T-helper 1 cell treated with Interleukin-12 subunit alpha and Interleukin-12 subunit beta and Interleukin-4 antibody, amounts not matched to agents 30 ng/mL and 1 ng/mL, for 36 hours (primary cell): ENCODE results near the gene ABHD1. TPM values are rescaled to one million over a fixed set of nuclear protein-coding genes. Genes with fewer than 3 reads are reported as not detected.
"Not testable (repeated sequence)": the region's sequence is repeated elsewhere in the genome, so short reads cannot be mapped to it uniquely, and the experiment has no call there.

Source experiments
- intact Hi-C: fragments of 100-400 bp; cut with micrococcal nuclease; formaldehyde crosslinking; loops from one replicate; pipeline ENCODE4 v1.15.1; 2024
- total RNA-seq: library from RNA; stranded (reverse); gene quantifications from 2 replicates; pipeline ENCODE4 v1.2.3, GENCODE V29; 2022

Gene ABHD1
- total RNA-seq, 1 donor from 2014 or later: 0.54 TPM

DNA sequence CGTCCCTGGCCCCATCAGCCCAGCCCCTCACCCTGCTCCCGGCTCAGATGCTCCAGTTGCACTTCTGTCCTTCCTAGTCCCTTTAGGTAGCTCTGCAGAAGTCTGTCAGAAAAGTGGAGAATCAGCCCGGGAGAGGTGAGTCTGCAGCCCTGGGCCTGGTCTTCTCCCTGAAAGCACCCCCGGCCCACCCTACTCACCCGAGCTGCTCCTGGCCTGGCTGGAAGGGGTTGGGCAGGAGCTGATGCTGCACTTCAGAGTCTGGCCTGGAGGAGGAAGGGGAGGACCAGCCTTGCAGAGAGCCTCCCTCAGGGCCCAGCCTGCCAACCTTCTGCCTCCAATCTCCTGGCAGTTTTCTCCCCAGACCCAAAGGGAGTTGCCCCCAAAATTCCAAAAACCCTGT lies 21.3 kb upstream of the ABHD1 start:
- intact Hi-C loops: no loop called here

- intact Hi-C loops: no loop called here
Observed at GRCh38 chr2:27105981-27106380, 17.6 kb upstream of the ABHD1 start.

- intact Hi-C loops: no loop called here
Observed at GRCh38 chr2:27108221-27108620, 15.4 kb upstream of the ABHD1 start.

GRCh38 chr2:27109083-27109482 lies 14.5 kb upstream of the ABHD1 start:
- intact Hi-C loops: no loop called here

GRCh38 chr2:27110603-27111352 lies 12.8 kb upstream of the ABHD1 start:
- intact Hi-C loops: not testable (repeated sequence)

GRCh38 chr2:27111392-27112078 lies 12.1 kb upstream of the ABHD1 start:
- intact Hi-C loops: not testable (repeated sequence)

DNA sequence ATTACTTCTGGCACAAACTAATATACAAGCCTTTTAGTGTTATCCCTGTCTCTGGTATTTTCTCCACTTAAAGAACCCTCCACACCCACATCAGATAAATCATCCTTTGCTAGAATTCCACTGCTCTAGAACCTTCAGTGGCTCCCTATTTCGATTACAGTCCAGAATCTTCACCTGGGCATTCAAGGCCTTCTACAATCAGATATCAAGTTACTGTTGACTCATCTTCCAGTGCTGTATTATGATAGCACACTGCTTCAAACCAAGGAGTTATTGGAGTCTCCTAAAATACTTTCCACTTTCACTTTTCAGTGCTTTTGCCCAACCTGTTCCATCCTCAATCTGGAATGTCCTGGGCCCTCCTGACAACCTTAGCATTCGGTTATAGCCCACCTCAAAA lies 8.1 kb upstream of the ABHD1 start:
- intact Hi-C loops: no loop called here

DNA sequence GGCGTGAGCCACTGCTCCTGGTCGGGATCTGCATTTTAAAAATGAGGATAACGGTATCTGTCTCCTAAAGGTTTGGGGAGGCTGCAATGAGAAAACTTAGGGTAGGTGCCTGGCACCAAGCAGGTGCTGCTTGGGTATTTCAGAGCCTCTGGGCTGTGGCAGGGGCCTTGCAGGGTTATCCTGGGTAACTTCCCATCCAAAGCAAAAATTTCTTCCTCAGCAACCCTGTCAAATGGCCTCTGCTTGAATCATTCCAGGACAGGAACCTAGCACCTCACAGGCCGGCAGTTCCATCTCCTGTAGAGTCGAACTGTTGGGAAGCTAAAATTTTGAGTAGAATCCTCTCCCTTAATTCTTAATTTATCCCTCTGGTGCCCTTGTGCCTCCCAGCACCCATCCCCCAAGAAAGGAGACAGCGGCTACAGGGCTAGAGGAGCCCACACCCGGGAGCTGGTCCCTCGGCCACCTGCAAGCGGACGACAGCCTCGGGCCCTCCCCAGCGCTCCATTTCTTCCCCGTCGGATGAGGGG lies 5.6 kb upstream of the ABHD1 start:
- intact Hi-C loops: loop anchor here (2.0 kb wide), 1 partner anchor 17 kb away; the partner anchor contains the start of gene PREB

- intact Hi-C loops: loop anchor here (2.0 kb wide), 1 partner anchor 16 kb away; the partner anchor contains the start of gene PREB
Observed at GRCh38 chr2:27118525-27119329, 4.9 kb upstream of the ABHD1 start, which contains the start of gene CGREF1. TSS of gene CGREF1 (minus strand) at chr2:27119128. CDS start at chr2:27104366, 14,762 bp downstream.

DNA sequence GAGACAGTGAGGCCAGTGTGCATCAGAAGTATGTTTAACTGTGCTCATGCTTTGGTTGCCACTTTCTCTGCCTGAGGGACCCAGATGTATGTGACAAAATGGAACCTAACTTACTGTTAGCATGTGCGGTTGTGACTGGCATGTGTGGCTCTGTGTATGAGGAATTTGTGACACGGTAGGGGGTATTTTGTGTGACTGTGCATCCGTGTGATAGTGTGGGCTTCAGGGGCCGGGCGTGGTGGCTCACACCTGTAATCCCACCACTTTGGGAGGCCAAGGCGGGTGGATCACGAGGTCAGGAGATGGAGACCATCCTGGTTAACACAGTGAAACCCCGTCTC lies 4.3 kb upstream of the ABHD1 start:
- intact Hi-C loops: loop anchor here (2.0 kb wide), 1 partner anchor 16 kb away; the partner anchor contains the start of gene PREB

- intact Hi-C loops: no loop called here
Observed at GRCh38 chr2:27121906-27122305, 1.7 kb upstream of the ABHD1 start.

DNA sequence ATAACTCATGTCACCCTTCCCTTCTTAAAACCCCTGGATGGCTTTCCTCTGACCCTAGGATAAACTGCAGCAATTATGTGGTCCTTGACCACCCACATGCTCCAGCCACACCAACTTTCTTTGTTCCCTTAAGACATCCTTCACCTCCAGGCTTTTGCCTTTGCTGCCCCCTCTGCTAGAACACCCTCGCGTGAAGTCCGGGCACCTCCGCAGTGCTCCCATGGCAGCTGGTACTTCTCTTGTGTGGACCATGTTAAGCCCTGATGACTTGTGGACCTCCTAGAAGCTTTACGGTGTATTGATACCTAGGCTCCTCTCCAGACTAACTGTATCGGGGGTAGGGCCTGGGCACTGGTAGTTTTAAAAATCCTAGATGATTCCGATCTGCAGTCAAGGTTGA lies 824 bp upstream of the ABHD1 start:
- intact Hi-C loops: loop anchor here (1.0 kb wide), 4 partner anchors 12 to 95 kb away; partner anchors contain the start of genes ATRAID, CAD, PREB and SLC5A6

- intact Hi-C loops: no loop called here
Observed at GRCh38 chr2:27125104-27125503, 1.5 kb downstream of the ABHD1 start.

DNA sequence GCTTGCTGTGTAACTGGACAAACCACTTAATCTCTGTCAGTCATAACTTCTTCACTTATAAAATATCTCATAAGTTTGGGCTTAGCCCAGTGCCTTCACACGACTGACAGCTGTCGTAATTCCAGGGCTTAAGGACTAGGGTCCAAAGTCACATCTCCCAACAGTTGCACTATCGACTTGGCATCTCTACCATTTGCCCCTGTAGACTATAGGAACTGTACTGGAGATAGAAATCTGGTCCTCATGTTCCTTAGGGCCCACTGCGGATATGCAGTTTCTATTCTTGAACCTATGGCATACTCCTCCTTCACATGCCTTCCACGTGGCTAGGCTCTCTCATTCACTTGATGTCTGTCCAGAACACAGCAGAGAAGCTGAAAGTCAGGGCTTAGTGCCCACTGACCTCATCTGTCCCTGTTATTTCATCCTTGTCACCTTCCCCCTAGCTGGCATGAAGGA lies 2.7 kb downstream of the ABHD1 start:
- intact Hi-C loops: no loop called here

DNA sequence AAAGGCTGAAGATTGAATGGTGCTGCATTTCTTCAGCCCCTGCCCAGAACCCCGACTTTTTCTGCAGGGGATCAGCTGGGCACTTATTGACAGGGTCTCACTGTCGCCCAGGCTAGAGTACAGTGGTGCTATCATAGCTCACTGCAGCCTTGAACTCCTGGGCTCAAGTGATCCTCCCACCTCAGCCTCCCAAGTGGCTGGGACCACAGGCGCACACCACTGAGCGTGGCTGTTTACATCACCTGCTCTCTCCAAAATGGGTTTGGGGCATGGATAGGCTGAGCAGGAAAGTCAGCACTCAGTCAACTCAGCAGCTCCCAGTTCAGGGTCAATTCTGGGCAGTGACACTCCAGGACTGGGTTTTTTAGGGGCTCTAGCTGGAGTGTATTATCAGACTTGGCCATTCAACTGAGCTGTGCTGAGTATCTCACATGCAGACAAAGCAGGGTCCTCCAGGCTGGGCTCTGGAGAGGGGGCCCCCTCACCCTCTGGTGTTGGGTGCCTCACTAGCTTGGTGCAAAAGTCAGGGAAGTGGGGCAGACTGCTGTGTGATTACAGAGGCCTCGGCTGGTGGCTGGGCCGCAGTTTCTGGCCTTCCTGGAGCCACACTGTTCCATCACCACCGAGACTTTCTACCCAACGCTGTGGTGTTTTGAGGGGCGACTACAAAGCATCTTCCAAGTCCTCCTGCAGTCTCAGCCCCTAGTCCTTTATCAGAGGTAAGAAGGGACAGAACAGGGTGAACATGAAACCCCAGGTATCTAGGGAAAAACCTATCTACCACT lies 4.5 kb downstream of the ABHD1 start:
- intact Hi-C loops: no loop called here

DNA sequence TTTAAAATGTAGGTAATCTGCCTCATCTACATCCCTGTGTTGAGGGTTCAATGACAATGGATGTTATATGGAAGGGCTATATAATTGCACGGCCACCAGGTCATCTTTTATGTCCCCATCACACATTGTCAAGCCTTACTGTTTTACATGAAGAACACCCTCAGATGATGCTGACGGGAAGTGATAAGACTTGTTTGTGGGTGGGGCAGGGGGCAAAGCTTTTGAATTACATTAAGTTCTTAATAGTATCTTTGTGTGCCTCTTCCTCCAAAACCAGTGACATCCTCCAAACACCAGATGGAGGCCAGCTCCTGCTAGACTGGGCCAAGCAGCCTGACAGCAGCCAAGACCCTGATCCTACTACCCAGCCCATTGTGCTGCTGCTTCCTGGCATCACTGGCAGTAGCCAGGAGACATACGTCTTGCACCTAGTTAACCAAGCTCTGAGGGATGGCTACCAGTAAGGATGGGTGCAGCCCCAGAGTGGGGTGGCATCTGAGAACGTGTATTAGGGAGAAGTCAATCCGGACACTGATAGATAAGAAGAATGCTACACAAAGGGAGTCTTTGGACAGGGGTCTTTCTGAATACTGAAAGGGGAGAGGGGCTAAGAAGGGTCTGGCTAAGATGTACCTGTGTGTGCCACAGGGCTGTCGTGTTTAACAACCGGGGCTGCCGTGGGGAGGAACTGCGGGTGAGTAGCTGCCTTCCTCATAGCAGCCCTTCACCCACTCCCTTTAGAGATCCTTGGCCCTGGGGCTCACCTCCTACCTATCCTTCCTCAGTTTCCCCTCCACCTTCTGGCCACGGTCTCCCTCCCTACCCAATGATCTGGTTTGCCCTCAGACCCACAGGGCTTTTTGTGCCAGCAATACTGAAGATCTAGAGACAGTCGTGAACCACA lies 5.3 kb downstream of the ABHD1 start:
- intact Hi-C loops: no loop called here

DNA sequence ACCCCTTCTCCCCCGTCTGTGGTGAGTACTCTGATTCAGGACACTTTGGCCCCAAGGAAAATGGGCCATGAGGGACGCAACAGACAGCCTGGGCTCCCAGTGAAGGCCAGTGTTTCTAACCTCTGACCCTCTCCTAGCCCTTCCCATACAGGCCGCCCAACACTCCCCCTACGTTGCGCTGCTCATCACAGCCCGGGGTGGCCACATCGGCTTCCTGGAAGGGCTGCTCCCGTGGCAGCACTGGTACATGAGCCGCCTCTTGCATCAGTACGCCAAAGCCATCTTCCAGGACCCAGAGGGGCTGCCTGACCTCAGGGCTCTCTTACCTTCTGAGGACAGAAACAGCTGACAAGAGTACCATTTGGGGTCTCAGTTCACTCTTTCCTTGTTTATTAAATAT lies 6.8 kb downstream of the ABHD1 start:
- intact Hi-C loops: loop anchor here (5.0 kb wide), 3 partner anchors 242 to 1262 kb away; partner anchors contain the start of genes EIF2B4, FOSL2, SLC4A1AP and SNX17

DNA sequence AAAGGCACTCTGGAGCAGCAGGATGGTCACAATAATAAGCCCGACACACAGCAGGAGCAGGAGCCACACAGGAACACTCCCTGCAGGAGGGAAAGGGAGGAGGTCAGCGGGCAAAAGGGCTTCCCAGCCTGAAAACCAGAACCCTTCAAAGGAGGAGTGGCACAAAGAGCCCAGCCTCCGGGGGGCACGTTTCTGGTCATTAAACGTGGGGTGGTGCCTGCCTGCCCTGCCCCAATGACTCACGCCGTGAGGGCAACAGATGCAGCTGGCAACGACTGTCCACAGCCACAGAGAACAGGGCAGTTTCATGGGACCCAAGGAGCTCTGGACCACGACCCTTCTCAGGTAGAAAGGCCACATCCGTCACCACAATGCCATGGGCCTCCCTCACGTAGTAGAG lies 7.8 kb downstream of the ABHD1 start:
- intact Hi-C loops: loop anchor here (5.0 kb wide), 3 partner anchors 241 to 1261 kb away; partner anchors contain the start of genes EIF2B4, FOSL2, SLC4A1AP and SNX17

GRCh38 chr2:27133195-27133875 lies 9.7 kb downstream of the ABHD1 start:
- intact Hi-C loops: loop anchor here (5.0 kb wide), 3 partner anchors 239 to 1259 kb away; partner anchors contain the start of genes EIF2B4, FOSL2, SLC4A1AP and SNX17
